GM12892 (cell line): ENCODE data around the gene NAA35.

ENCODE experiments used
- POLR2A ChIP-seq: IDR thresholded peaks from 2 replicates; pipeline ENCODE4 v1.6.1; 2011; ENCODE audit warnings: low read depth, low read length, control low read depth
- POLR2AphosphoS5 ChIP-seq: IDR thresholded peaks from 2 replicates; pipeline ENCODE4 v1.6.1; 2011; ENCODE audit warnings: low read depth, low read length, control low read depth
- TAF1 ChIP-seq: IDR thresholded peaks from 2 replicates; pipeline ENCODE4 v1.6.1; 2011; ENCODE audit warnings: low read depth, mild to moderate bottlenecking, control low read depth, low read length, borderline replicate concordance

DNA sequence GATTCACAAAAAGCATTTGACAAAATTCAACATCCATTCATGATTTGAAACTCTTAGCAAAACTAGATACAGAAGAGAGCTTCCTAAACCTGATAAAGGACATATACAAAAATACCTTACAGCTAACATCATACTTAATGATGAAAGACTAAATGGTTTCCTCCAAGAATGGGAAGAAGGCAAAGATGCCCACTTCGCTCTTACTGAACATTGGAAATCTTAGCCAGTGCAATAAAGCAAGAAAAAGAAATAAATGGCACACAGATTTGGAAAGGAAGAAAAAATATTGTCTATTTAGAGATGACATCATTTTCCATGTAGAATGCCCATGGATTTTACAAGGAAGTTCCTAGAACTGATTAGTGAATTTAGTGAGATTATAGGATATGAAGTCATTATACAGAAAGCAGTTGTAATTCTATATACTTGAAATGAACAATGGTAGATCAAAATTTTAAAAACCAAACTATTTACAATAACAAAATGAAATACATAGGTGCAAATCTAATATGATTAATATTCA lies 64.4 kb downstream of the NAA35 start:
- no peak for TF ChIP-seq POLR2A
- no peak for TF ChIP-seq POLR2AphosphoS5
- TF ChIP-seq TAF1, result no peak
